HUES6 (cell line): ENCODE measurements around the gene S100A5.
A peak's percentile ranks its signal among the peaks of the same experiment; 100 is the strongest.
"Not testable (repeated sequence)": the region's sequence is repeated elsewhere in the genome, so short reads cannot be mapped to it uniquely, and the experiment has no call there.

ENCODE experiments used
- H3K27ac ChIP-seq: 2 replicates; pipeline ENCODE4 v1.7.0; 2013; ENCODE audit warnings: low read depth, mild to moderate bottlenecking, low read length, inconsistent platforms
- H3K27me3 ChIP-seq: 2 replicates; pipeline ENCODE4 v1.6.1; 2013; ENCODE audit warnings: low read length; ENCODE audit not compliant: control insufficient read depth, insufficient read depth
- H3K36me3 ChIP-seq: 2 replicates; pipeline ENCODE4 v1.6.1; 2013; ENCODE audit warnings: low read length; ENCODE audit not compliant: control insufficient read depth, insufficient read depth
- H3K4me1 ChIP-seq: 2 replicates; pipeline ENCODE4 v1.6.1; 2013; ENCODE audit warnings: low read length; ENCODE audit not compliant: control insufficient read depth, insufficient read depth
- H3K4me3 ChIP-seq: 2 replicates; pipeline ENCODE4 v1.5.1; 2013; ENCODE audit warnings: low read depth, low read length
- H3K9ac ChIP-seq: one replicate; pipeline ENCODE4 v1.6.1; 2013; ENCODE audit warnings: mild to moderate bottlenecking, low read length
- H3K9me3 ChIP-seq: 2 replicates; pipeline ENCODE4 v1.6.1; 2013; ENCODE audit warnings: low read depth, low read length; ENCODE audit not compliant: control insufficient read depth, insufficient read depth

S100A5 gene

GRCh38 chr1:153566414-153567371, 26.0 kb upstream of the S100A5 start:
- H3K4me3 ChIP-seq, result peak overlapping the region; percentile 28; the same call in 1 of the 2 replicates
- H3K9ac ChIP-seq, result peak overlapping the region; percentile 89
- peak overlapping the region; percentile 80; the same call in 1 of the 2 replicates for H3K27ac ChIP-seq
- peaks cover 44% of the 10 kb centered on the region for H3K4me1 ChIP-seq
- no peaks in the 10 kb centered on the region for H3K9me3 ChIP-seq
- no peaks in the 10 kb centered on the region for H3K27me3 ChIP-seq
- no peaks in the 10 kb centered on the region for H3K36me3 ChIP-seq

GRCh38 chr1:153565529-153566374, 25.0 kb upstream of the S100A5 start, which contains the start of gene S100A2:
S100A2 (minus strand) TSS chr1:153565844; CDS start chr1:153563877, 1,967 bp downstream.
- Histone ChIP-seq H3K36me3 (no peaks in the 10 kb centered on the region), H3K9me3 (no peaks in the 10 kb centered on the region), H3K27me3 (no peaks in the 10 kb centered on the region), H3K4me3 (peak within 1 kb of the TSS; percentile 28; the same call in 1 of the 2 replicates), H3K9ac (peak within 1 kb of the TSS; percentile 89), H3K4me1 (peaks cover 44% of the 10 kb centered on the region), H3K27ac (peak within 1 kb of the TSS; percentile 80; the same call in 1 of the 2 replicates)

- H3K27ac ChIP-seq, result no peak overlapping the region
- no peaks in the 10 kb centered on the region for H3K36me3 ChIP-seq
- no peaks in the 10 kb centered on the region for H3K27me3 ChIP-seq
- H3K9ac ChIP-seq, result no peak overlapping the region
- H3K9me3 ChIP-seq, result no peaks in the 10 kb centered on the region
- H3K4me1 ChIP-seq, result peaks cover 43% of the 10 kb centered on the region
- no peak overlapping the region for H3K4me3 ChIP-seq
Measured at GRCh38 chr1:153563991-153564390, 23.3 kb upstream of the S100A5 start.

GRCh38 chr1:153563483-153563901, 22.8 kb upstream of the S100A5 start:
- no peaks in the 10 kb centered on the region for H3K36me3 ChIP-seq

GRCh38 chr1:153562021-153562420, 21.3 kb upstream of the S100A5 start:
- H3K27me3 ChIP-seq, H3K9me3 ChIP-seq, H3K9ac ChIP-seq, H3K27ac ChIP-seq, H3K4me3 ChIP-seq, H3K36me3 ChIP-seq: not testable (repeated sequence)
- peaks cover 26% of the 10 kb centered on the region for H3K4me1 ChIP-seq

More at GRCh38 chr1:153563483-153563901, 22.8 kb upstream of the S100A5 start:
- H3K27ac ChIP-seq, result no peak overlapping the region
- no peaks in the 10 kb centered on the region for H3K9me3 ChIP-seq
- peaks cover 39% of the 10 kb centered on the region for H3K4me1 ChIP-seq
- H3K4me3 ChIP-seq, result no peak overlapping the region
- H3K27me3 ChIP-seq, result no peaks in the 10 kb centered on the region
- no peak overlapping the region for H3K9ac ChIP-seq

- H3K36me3 ChIP-seq, result no peaks in the 10 kb centered on the region
- peaks cover 21% of the 10 kb centered on the region for H3K4me1 ChIP-seq
- no peak overlapping the region for H3K9ac ChIP-seq
- no peak overlapping the region for H3K27ac ChIP-seq
- no peaks in the 10 kb centered on the region for H3K9me3 ChIP-seq
- H3K4me3 ChIP-seq, result no peak overlapping the region
- H3K27me3 ChIP-seq, result no peaks in the 10 kb centered on the region
Measured at GRCh38 chr1:153561466-153561985, 20.8 kb upstream of the S100A5 start.

- Histone ChIP-seq H3K27ac (no peak overlapping the region), H3K9ac (no peak overlapping the region), H3K36me3 (no peaks in the 10 kb centered on the region), H3K9me3 (no peaks in the 10 kb centered on the region), H3K4me1 (peaks cover 16% of the 10 kb centered on the region), H3K27me3 (no peaks in the 10 kb centered on the region), H3K4me3 (no peak overlapping the region)
Measured at GRCh38 chr1:153560771-153561465, 20.2 kb upstream of the S100A5 start.

GRCh38 chr1:153560241-153560640, 19.5 kb upstream of the S100A5 start:
- no peaks in the 10 kb centered on the region for H3K9me3 ChIP-seq
- H3K27me3 ChIP-seq, result no peaks in the 10 kb centered on the region
- peaks cover 9% of the 10 kb centered on the region; the same call in 1 of the 2 replicates for H3K4me1 ChIP-seq
- no peak overlapping the region for H3K27ac ChIP-seq
- H3K36me3 ChIP-seq, result no peaks in the 10 kb centered on the region
- H3K4me3 ChIP-seq, result no peak overlapping the region
- no peak overlapping the region for H3K9ac ChIP-seq

GRCh38 chr1:153557877-153558276, 17.1 kb upstream of the S100A5 start:
- no peak overlapping the region for H3K9ac ChIP-seq
- H3K27me3 ChIP-seq, result no peaks in the 10 kb centered on the region
- no peaks in the 10 kb centered on the region for H3K9me3 ChIP-seq
- no peak overlapping the region for H3K4me3 ChIP-seq
- no peak overlapping the region for H3K27ac ChIP-seq
- no peaks in the 10 kb centered on the region; the same call in 1 of the 2 replicates for H3K4me1 ChIP-seq
- no peaks in the 10 kb centered on the region for H3K36me3 ChIP-seq

- Histone ChIP-seq H3K4me1 (no peaks in the 10 kb centered on the region; the same call in 1 of the 2 replicates), H3K27ac (no peak overlapping the region), H3K27me3 (no peaks in the 10 kb centered on the region)
Measured at GRCh38 chr1:153556348-153556747, 15.6 kb upstream of the S100A5 start.

More at GRCh38 chr1:153556348-153556747, 15.6 kb upstream of the S100A5 start:
- no peak overlapping the region for H3K4me3 ChIP-seq
- no peaks in the 10 kb centered on the region for H3K36me3 ChIP-seq
- no peaks in the 10 kb centered on the region for H3K9me3 ChIP-seq
- H3K9ac ChIP-seq, result no peak overlapping the region
